Measurements from ENCODE around the gene COL27A1. TPM values are rescaled to one million over a fixed set of nuclear protein-coding genes. Genes with fewer than 3 reads are reported as not detected.

The COL27A1 gene
- total and polyA plus RNA-seq, 2 donors from 2014 or later, result 13.6 to 45.6 TPM

DNA sequence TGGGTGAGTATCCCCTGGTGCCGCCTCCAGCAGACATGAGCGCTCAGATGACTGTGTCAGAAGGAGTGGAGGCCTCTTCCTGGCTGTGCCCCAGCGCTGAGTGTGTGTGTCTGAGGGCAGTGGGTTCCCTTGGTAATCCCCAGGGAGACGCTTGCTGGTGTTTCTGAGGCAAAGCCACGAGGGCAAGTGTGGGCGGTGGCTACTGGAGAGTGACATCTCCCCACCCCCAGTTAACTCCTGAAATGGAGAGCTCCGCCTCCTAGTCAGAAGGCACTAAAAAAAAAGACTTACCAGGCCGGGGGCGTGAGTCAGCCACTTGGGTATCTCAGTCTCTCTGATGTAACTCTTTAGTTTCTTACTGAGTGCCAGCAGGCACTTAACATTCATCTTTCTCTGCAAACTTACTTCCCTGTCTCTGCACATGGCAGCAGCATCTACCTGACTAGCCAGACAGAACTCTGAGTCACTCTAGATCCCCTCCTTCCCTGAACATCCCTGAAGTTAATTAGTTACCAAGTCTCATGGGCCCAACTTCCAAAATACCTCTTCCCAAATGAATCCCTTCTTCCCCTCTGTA lies 193.7 kb downstream of the COL27A1 start:
- intact Hi-C loops (cut with DNase I), result no loop called here
- FAIRE-seq, result no peak

GRCh38 chr9:114349713-114350480 lies 194.6 kb downstream of the COL27A1 start:
- Histone ChIP-seq H3K36me3 (ENCODE audit: control insufficient read depth in 2 of 3, insufficient read depth in 3 of 3, low read length in 3 of 3) (peaks cover 11 to 25% (median 12%) of the 10 kb centered on the region in 3 donors), H3K9ac (ENCODE audit: low read length in 3 of 3) (no peak overlapping the region), H3K4me1 (ENCODE audit: control insufficient read depth in 2 of 3, insufficient read depth in 2 of 3, low read depth in 1 of 3, low read length in 3 of 3) (peaks cover 0 to 7% (median 3%) of the 10 kb centered on the region in 3 donors), H3K9me3 (ENCODE audit: control insufficient read depth in 2 of 3, insufficient read depth in 1 of 3, low read length in 3 of 3) (no peaks in the 10 kb centered on the region), H3K27me3 (ENCODE audit: control insufficient read depth, insufficient read depth, low read length) (no peaks in the 10 kb centered on the region), H3K27ac (ENCODE audit: low read depth in 2 of 2, low read length in 2 of 2) (no peak overlapping the region), H3K4me3 (ENCODE audit: low read length in 3 of 3) (no peak overlapping the region)
- intact Hi-C loops (cut with DNase I), result no loop called here
- no peak for FAIRE-seq
- TF ChIP-seq, protein P1, sequence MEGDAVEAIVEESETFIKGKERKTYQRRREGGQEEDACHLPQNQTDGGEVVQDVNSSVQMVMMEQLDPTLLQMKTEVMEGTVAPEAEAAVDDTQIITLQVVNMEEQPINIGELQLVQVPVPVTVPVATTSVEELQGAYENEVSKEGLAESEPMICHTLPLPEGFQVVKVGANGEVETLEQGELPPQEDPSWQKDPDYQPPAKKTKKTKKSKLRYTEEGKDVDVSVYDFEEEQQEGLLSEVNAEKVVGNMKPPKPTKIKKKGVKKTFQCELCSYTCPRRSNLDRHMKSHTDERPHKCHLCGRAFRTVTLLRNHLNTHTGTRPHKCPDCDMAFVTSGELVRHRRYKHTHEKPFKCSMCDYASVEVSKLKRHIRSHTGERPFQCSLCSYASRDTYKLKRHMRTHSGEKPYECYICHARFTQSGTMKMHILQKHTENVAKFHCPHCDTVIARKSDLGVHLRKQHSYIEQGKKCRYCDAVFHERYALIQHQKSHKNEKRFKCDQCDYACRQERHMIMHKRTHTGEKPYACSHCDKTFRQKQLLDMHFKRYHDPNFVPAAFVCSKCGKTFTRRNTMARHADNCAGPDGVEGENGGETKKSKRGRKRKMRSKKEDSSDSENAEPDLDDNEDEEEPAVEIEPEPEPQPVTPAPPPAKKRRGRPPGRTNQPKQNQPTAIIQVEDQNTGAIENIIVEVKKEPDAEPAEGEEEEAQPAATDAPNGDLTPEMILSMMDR (IDR thresholded peaks at IDR 0.05; ENCODE audit: borderline replicate concordance, extremely low read depth, insufficient read depth), result no peak
- peak in 1 of 5 donors; percentile 38 for DNase-seq

More for the DNA sequence above, 193.7 kb downstream of the COL27A1 start:
- Histone ChIP-seq H3K9me3 (ENCODE audit: control insufficient read depth in 2 of 3, insufficient read depth in 1 of 3, low read length in 3 of 3) (no peaks in the 10 kb centered on the region), H3K4me1 (ENCODE audit: control insufficient read depth in 2 of 3, insufficient read depth in 2 of 3, low read depth in 1 of 3, low read length in 3 of 3) (peaks cover 0 to 7% (median 3%) of the 10 kb centered on the region in 3 donors), H3K36me3 (ENCODE audit: control insufficient read depth in 2 of 3, insufficient read depth in 3 of 3, low read length in 3 of 3) (peaks cover 11 to 25% (median 12%) of the 10 kb centered on the region in 3 donors), H3K4me3 (ENCODE audit: low read length in 3 of 3) (no peak overlapping the region), H3K9ac (ENCODE audit: low read length in 3 of 3) (no peak overlapping the region), H3K27ac (ENCODE audit: low read depth in 2 of 2, low read length in 2 of 2) (no peak overlapping the region), H3K27me3 (ENCODE audit: control insufficient read depth, insufficient read depth, low read length) (no peaks in the 10 kb centered on the region)
- TF ChIP-seq, protein P1 (IDR thresholded peaks at IDR 0.05; ENCODE audit: borderline replicate concordance, extremely low read depth, insufficient read depth), result no peak
- peak; percentile 84 to 95 (median 86) for DNase-seq

- TF ChIP-seq, protein P1 (IDR thresholded peaks at IDR 0.05; ENCODE audit: borderline replicate concordance, extremely low read depth, insufficient read depth), result no peak
- peaks cover 9 to 30% (median 12%) of the 10 kb centered on the region in 3 donors for H3K36me3 ChIP-seq (ENCODE audit: control insufficient read depth in 2 of 3, insufficient read depth in 3 of 3, low read length in 3 of 3)
- intact Hi-C loops (cut with DNase I), result no loop called here
- FAIRE-seq, result no peak
- no peak overlapping the region for H3K9ac ChIP-seq (ENCODE audit: low read length in 3 of 3)
- H3K27ac ChIP-seq (ENCODE audit: low read depth in 2 of 2, low read length in 2 of 2), result no peak overlapping the region
- no peaks in the 10 kb centered on the region for H3K27me3 ChIP-seq (ENCODE audit: control insufficient read depth, insufficient read depth, low read length)
- H3K4me3 ChIP-seq (ENCODE audit: low read length in 3 of 3), result no peak overlapping the region
- peak in 1 of 5 donors; percentile 61 for DNase-seq
- H3K4me1 ChIP-seq (ENCODE audit: control insufficient read depth in 2 of 3, insufficient read depth in 2 of 3, low read depth in 1 of 3, low read length in 3 of 3), result peaks cover 0 to 7% (median 3%) of the 10 kb centered on the region in 3 donors
- H3K9me3 ChIP-seq (ENCODE audit: control insufficient read depth in 2 of 3, insufficient read depth in 1 of 3, low read length in 3 of 3), result no peaks in the 10 kb centered on the region
Observed at GRCh38 chr9:114350636-114351401, 195.5 kb downstream of the COL27A1 start.

Measured in kidney (tissue), 14 donors.